Right atrium auricular region (tissue), 2 donors: Measurements from ENCODE around the gene EXO5. TPM values are rescaled to one million over a fixed set of nuclear protein-coding genes. Genes with fewer than 3 reads are reported as not detected.
"Not testable (repeated sequence)": the region's sequence is repeated elsewhere in the genome, so short reads cannot be mapped to it uniquely, and the experiment has no call there.

Source experiments
- DNase-seq: peaks from one replicate; pipeline ENCODE4 v3.0.0-alpha.2; 2019; ENCODE audit warnings: low spot score
- H3K27ac ChIP-seq, 2 donors: fragments of 200-600 bp; sonication (generic); 1 replicate in 1 of 2; 2 replicates in 1 of 2; pipeline ENCODE4 v1.5.1; 2016 to 2019
- H3K27me3 ChIP-seq, 2 donors: fragments of 200-600 bp; sonication (generic); one replicate each; pipeline versions ENCODE4 v1.5.1 to v1.6.0; 2017 to 2019
- H3K36me3 ChIP-seq: fragments of 200-600 bp; sonication (generic); one replicate; pipeline ENCODE4 v1.5.1; 2016
- H3K4me1 ChIP-seq, 2 donors: fragments of 200-600 bp; sonication (generic); one replicate each; pipeline versions ENCODE4 v1.5.1 to v1.6.0; 2017 to 2019
- H3K4me3 ChIP-seq, 2 donors: fragments of 200-600 bp; sonication (generic); 1 replicate in 1 of 2; 2 replicates in 1 of 2; pipeline ENCODE4 v1.5.1; 2017 to 2019; ENCODE audit warnings: mild to moderate bottlenecking in 1 of 2, moderate library complexity in 1 of 2
- H3K9me3 ChIP-seq, 2 donors: fragments of 200-600 bp; sonication (generic); one replicate each; pipeline ENCODE4 v1.5.1; 2019
- CTCF ChIP-seq, 2 donors: fragments of 200-600 bp; sonication (generic); IDR thresholded peaks; one replicate each; pipeline ENCODE4 v1.5.1; 2019; ENCODE audit warnings: antibody characterized with exemption in 2 of 2
- total RNA-seq, 2 donors: library from RNA; depleted of rRNA; stranded (reverse); fragments of >200 nt; gene quantifications; one replicate each; pipeline ENCODE4 v1.1.0, GENCODE V29; 2016

EXO5 gene
- total RNA-seq, 2 donors from 2014 or later, result 4.6 to 4.7 TPM

- no peak overlapping the region for H3K4me3 ChIP-seq
- TF ChIP-seq CTCF (IDR thresholded peaks at IDR 0.05), result no peak
- no peaks in the 10 kb centered on the region for H3K36me3 ChIP-seq
- peaks cover 0 to 15% of the 10 kb centered on the region in 2 donors for H3K4me1 ChIP-seq
- no peaks in the 10 kb centered on the region for H3K27me3 ChIP-seq
- H3K9me3 ChIP-seq, result no peaks in the 10 kb centered on the region
- DNase-seq, result no peak
- no peak overlapping the region for H3K27ac ChIP-seq
Observed at GRCh38 chr1:40534589-40534988, 26.0 kb downstream of the EXO5 start.

GRCh38 chr1:40535732-40536131 lies 27.2 kb downstream of the EXO5 start:
- H3K9me3 ChIP-seq, result no peaks in the 10 kb centered on the region
- H3K4me3 ChIP-seq, result no peak overlapping the region
- no peak for TF ChIP-seq CTCF (IDR thresholded peaks at IDR 0.05)
- no peaks in the 10 kb centered on the region for H3K36me3 ChIP-seq
- no peak for DNase-seq
- peaks cover 0 to 12% of the 10 kb centered on the region in 2 donors for H3K4me1 ChIP-seq
- H3K27me3 ChIP-seq, result no peaks in the 10 kb centered on the region
- no peak overlapping the region for H3K27ac ChIP-seq

GRCh38 chr1:40539338-40539737 lies 30.8 kb downstream of the EXO5 start:
- Histone ChIP-seq H3K4me3 (no peak overlapping the region), H3K4me1 (no peaks in the 10 kb centered on the region), H3K27ac (no peak overlapping the region), H3K36me3 (peaks cover 19% of the 10 kb centered on the region), H3K9me3 (no peaks in the 10 kb centered on the region), H3K27me3 (no peaks in the 10 kb centered on the region)
- TF ChIP-seq CTCF (IDR thresholded peaks at IDR 0.05), result no peak
- DNase-seq, result no peak

GRCh38 chr1:40546957-40547356 lies 38.4 kb downstream of the EXO5 start:
- peaks cover 44% of the 10 kb centered on the region for H3K36me3 ChIP-seq
- H3K27ac ChIP-seq, result no peak overlapping the region
- H3K27me3 ChIP-seq, result no peaks in the 10 kb centered on the region
- no peak for TF ChIP-seq CTCF (IDR thresholded peaks at IDR 0.05)
- peaks cover 8 to 17% of the 10 kb centered on the region in 2 donors for H3K9me3 ChIP-seq
- no peaks in the 10 kb centered on the region for H3K4me1 ChIP-seq
- H3K4me3 ChIP-seq, result no peak overlapping the region
- DNase-seq, result no peak

GRCh38 chr1:40553017-40553416 lies 44.5 kb downstream of the EXO5 start:
- Histone ChIP-seq H3K4me3 (no peak overlapping the region), H3K4me1 (no peaks in the 10 kb centered on the region), H3K27me3 (no peaks in the 10 kb centered on the region), H3K9me3 (no peaks in the 10 kb centered on the region), H3K27ac (no peak overlapping the region), H3K36me3 (no peaks in the 10 kb centered on the region)
- no peak for TF ChIP-seq CTCF (IDR thresholded peaks at IDR 0.05)
- DNase-seq, result no peak

GRCh38 chr1:40554807-40555206 lies 46.2 kb downstream of the EXO5 start:
- DNase-seq, H3K4me3 ChIP-seq, H3K27ac ChIP-seq, H3K27me3 ChIP-seq, H3K36me3 ChIP-seq, H3K9me3 ChIP-seq, H3K4me1 ChIP-seq: not testable (repeated sequence)
